Lung (tissue), 12 donors: Measurements from ENCODE around the gene GH1. TPM values are rescaled to one million over a fixed set of nuclear protein-coding genes. Genes with fewer than 3 reads are reported as not detected.

Source experiments
- ATAC-seq: fragments of 200-7000 bp; cut with Tn5 transposase; one replicate; pipeline ENCODE4 v1.9.1; 2020; ENCODE audit warnings: moderate number of reproducible peaks; ENCODE audit not compliant: insufficient read depth, low FRiP score
- DNase-seq, 3 donors: peaks; one replicate each; pipeline ENCODE4 v3.0.0-alpha.2; 2013 to 2017
- H3K27ac ChIP-seq, 2 donors: one replicate each; pipeline ENCODE4 v1.5.1; 2013; ENCODE audit warnings: mild to moderate bottlenecking in 2 of 2, moderate library complexity in 2 of 2, control low read depth in 1 of 2, inconsistent platforms in 1 of 2, low read depth in 1 of 2, low read length in 1 of 2
- H3K27me3 ChIP-seq, 3 donors: one replicate each; pipeline ENCODE4 v1.5.1; 2013; ENCODE audit warnings: low read length in 2 of 3; ENCODE audit not compliant: control insufficient read depth in 3 of 3, insufficient read depth in 3 of 3
- H3K36me3 ChIP-seq, 4 donors: one replicate each; pipeline ENCODE4 v1.5.1; 2013; ENCODE audit warnings: low read length in 4 of 4, mild to moderate bottlenecking in 1 of 4, moderate library complexity in 1 of 4; ENCODE audit not compliant: control insufficient read depth in 4 of 4, insufficient read depth in 4 of 4
- H3K4me1 ChIP-seq, 5 donors: one replicate each; pipeline ENCODE4 v1.5.1; 2013; ENCODE audit warnings: low read length in 5 of 5, mild to moderate bottlenecking in 2 of 5, moderate library complexity in 1 of 5; ENCODE audit not compliant: control insufficient read depth in 5 of 5, insufficient read depth in 5 of 5
- H3K4me3 ChIP-seq: one replicate; pipeline ENCODE4 v1.5.1; 2013; ENCODE audit warnings: mild to moderate bottlenecking, control low read depth, moderate library complexity
- H3K9ac ChIP-seq, 2 donors: one replicate each; pipeline ENCODE4 v1.5.1; 2013; ENCODE audit warnings: low read length in 2 of 2, control low read depth in 1 of 2; ENCODE audit not compliant: insufficient read depth in 1 of 2
- H3K9me3 ChIP-seq, 4 donors: one replicate each; pipeline ENCODE4 v1.5.1; 2013; ENCODE audit warnings: low read length in 3 of 4, mild to moderate bottlenecking in 1 of 4, moderate library complexity in 1 of 4; ENCODE audit not compliant: control insufficient read depth in 4 of 4, insufficient read depth in 3 of 4
- WGBS, 2 donors: extraction: QIAGEN DNeasy Blood & Tissue Kit; methylation state at CpG; one replicate each; pipeline ENCODE4 v1.1.7; 2013; 5-methylcytosine and 5-hydroxymethylcytosine counted together
- polyA plus RNA-seq, 2 donors: library from polyadenylated mRNA; stranded (reverse); fragments of 200-250 nt; gene quantifications; one replicate each; pipeline ENCODE4 v1.2.1, GENCODE V29; 2013
- total RNA-seq, 2 donors: library from RNA; depleted of rRNA in 1 of 2; stranded (reverse); fragments of >200 nt in 1 of 2; gene quantifications; one replicate each; pipeline ENCODE4 v1.2.1, GENCODE V29; 2014 to 2021
- TF ChIP-seq, protein P1 (sequence below): IDR thresholded peaks from 2 replicates; pipeline ENCODE4 v1.5.1; 2012; ENCODE audit warnings: mild to moderate bottlenecking; ENCODE audit errors: control extremely low read depth, extremely low read depth
- donor health status: control.
- donor health status: control.
- donor health status: Bipolar disorder and iron deficiency.
- donor health status: healthy.
- donor health status: DM: yes; HTN: yes; CAD: no.

The GH1 gene
- total and polyA plus RNA-seq, 4 donors, result not detected

DNA sequence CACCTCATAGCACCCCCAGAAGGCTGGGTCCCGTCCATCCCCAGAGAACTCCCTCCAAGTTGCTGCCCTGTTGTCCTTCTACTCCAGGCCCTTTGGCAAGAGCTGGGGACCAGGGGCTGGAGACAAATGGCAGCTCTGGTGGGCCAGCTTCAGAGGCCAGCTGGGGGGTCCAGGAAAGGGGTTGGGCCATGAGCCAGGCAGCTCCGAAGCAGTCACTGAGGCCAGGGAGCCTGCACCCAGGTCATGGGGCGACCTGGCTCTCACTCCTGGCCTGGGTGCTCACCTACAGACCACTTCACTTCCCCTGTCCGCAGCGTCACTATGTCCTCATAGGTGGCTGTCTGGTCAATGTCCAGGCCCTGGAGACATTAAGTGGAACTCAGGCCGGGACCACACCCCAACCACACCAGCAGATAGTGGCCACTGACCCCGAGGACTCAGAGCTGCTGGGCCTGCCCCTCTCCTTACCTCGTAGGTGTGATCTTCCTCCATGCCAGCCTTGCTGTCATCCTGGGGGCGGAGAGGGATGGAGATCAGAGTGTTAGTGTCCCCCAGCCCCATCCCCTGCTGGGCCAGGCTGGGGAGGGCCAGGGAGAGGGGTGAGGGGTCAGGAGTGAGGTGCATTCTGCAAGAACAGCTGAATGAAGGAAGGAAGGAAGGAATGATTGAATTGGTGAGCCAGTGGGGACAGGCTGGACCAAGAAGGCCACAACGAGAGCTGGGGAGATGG, 10.5 kb upstream of the GH1 start:
- no peaks in the 10 kb centered on the region for H3K27me3 ChIP-seq
- H3K27ac ChIP-seq, result no peak overlapping the region
- no peak overlapping the region for H3K9ac ChIP-seq
- peaks cover 0 to 5% (median 0%) of the 10 kb centered on the region in 5 donors for H3K4me1 ChIP-seq
- no peaks in the 10 kb centered on the region for H3K9me3 ChIP-seq
- 93 to 95% methylated on average over 10 of the region's 10 CpGs for whole genome bisulfite sequencing, 2 donors
- TF ChIP-seq, protein P1, sequence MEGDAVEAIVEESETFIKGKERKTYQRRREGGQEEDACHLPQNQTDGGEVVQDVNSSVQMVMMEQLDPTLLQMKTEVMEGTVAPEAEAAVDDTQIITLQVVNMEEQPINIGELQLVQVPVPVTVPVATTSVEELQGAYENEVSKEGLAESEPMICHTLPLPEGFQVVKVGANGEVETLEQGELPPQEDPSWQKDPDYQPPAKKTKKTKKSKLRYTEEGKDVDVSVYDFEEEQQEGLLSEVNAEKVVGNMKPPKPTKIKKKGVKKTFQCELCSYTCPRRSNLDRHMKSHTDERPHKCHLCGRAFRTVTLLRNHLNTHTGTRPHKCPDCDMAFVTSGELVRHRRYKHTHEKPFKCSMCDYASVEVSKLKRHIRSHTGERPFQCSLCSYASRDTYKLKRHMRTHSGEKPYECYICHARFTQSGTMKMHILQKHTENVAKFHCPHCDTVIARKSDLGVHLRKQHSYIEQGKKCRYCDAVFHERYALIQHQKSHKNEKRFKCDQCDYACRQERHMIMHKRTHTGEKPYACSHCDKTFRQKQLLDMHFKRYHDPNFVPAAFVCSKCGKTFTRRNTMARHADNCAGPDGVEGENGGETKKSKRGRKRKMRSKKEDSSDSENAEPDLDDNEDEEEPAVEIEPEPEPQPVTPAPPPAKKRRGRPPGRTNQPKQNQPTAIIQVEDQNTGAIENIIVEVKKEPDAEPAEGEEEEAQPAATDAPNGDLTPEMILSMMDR, result no peak
- H3K4me3 ChIP-seq, result no peak overlapping the region
- ATAC-seq, result no peak
- no peaks in the 10 kb centered on the region for H3K36me3 ChIP-seq
- DNase-seq, result no peak

DNA sequence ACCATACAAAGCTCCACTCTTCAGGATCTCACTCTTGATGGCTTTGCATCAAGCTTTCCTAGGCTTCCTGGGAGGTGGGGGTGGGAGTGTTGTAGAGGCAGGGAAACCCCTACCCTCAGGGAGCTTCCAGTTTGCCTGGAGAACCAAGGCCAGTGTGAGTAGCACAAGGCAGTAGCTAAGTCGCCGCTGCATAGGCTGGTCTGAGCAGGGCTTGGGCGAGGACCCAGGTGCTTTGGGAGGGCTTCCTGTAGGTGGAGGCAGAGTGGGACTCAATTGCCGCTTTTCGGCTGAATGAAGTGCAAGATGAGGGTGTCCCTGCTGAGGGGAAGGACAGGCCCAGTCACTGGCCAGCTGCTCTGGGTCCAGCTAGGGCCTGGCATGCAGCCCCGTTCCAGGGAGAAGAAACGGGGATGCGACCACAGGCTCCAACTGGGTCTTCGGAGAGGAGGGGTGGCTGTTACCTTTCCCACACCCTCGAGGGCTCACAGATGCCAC, 9.6 kb upstream of the GH1 start:
- Histone ChIP-seq H3K27ac (no peak overlapping the region), H3K36me3 (no peaks in the 10 kb centered on the region), H3K27me3 (no peaks in the 10 kb centered on the region), H3K9ac (no peak overlapping the region), H3K4me1 (peaks cover 0 to 5% (median 0%) of the 10 kb centered on the region in 5 donors), H3K4me3 (no peak overlapping the region), H3K9me3 (no peaks in the 10 kb centered on the region)
- DNase-seq (no peak), ATAC-seq (no peak)
- TF ChIP-seq, protein P1, result no peak
- WGBS, 2 donors, result 84 to 89% methylated on average over 9 to 10 of the region's 10 CpGs

DNA sequence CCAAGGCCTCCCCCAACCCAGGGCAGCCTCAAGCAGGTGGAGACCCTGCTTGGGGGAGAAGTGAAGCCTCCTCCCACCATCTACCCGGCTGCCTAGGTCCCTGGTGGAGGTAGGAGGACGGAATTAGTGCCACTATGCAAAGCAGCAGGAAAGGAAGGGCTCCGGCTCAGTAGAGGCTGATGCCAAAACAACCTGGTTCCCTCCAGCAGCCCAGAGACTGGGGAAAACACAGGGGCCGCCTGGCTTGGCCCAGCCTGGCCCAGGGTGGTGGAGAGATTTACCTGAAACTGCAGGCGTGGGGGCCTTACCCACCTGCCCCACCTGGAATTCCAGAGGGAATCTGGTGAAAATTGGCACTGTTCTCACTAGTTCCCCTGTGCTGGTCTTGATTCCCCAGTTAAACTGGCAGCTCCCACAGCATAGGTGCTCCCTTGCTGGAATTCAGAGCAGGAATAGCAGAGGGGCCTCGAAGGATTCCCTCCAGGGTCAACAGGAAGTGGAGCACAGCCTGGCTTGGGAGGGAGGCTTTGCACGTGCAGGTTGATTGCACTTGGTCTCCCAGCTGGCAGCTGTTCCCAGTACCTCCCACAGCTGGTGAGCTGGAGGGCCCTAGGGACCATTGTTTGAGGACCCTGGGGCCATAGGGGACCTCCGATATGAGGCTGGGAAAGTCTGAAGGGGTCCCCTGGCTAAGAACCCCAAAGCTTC, 9.0 kb upstream of the GH1 start:
- WGBS, 2 donors, result 75 to 82% methylated on average over 8 of the region's 8 CpGs

More for the DNA sequence above, 9.0 kb upstream of the GH1 start:
- Histone ChIP-seq H3K27ac (no peak overlapping the region), H3K36me3 (no peaks in the 10 kb centered on the region), H3K9ac (no peak overlapping the region), H3K9me3 (no peaks in the 10 kb centered on the region), H3K4me1 (peaks cover 0 to 5% (median 0%) of the 10 kb centered on the region in 5 donors), H3K27me3 (no peaks in the 10 kb centered on the region), H3K4me3 (no peak overlapping the region)
- ATAC-seq, result no peak
- TF ChIP-seq, protein P1, result no peak
- DNase-seq, result no peak
